ENCODE results near the gene RASSF1.

- TF ChIP-seq CTCF (IDR thresholded peaks at IDR 0.05) (no peak), POLR2AphosphoS5 (IDR thresholded peaks at IDR 0.05; ENCODE audit: low read depth, low read length) (no peak), REST (IDR thresholded peaks at IDR 0.05; ENCODE audit: insufficient read depth in 1 of 2, low read depth in 2 of 2, low read length in 1 of 2) (no peak), TCF7L2 (IDR thresholded peaks at IDR 0.05; ENCODE audit: low read depth, low read length) (no peak)
Measured at GRCh38 chr3:50339485-50340146, 1.0 kb downstream of the RASSF1 start.

Measured in Panc1 (cell line).